ENCODE measurements around the gene GMDS.

Gene GMDS

GRCh38 chr6:2272696-2273095 lies 27.3 kb upstream of the GMDS start:
- Histone ChIP-seq H2AK5ac (ENCODE audit: low read length) (no peak overlapping the region), H2BK120ac (ENCODE audit: insufficient read depth, low read length, poor library complexity) (no peak overlapping the region), H2AFZ (ENCODE audit: insufficient read depth, low read length, poor library complexity) (no peak overlapping the region), H3K36me3 (ENCODE audit: control insufficient read depth in 1 of 2, insufficient read depth in 2 of 2, low read length in 2 of 2) (no peaks in the 10 kb centered on the region), H2BK5ac (ENCODE audit: low read depth, low read length, poor library complexity) (no peak overlapping the region), H2BK12ac (ENCODE audit: low read length) (no peak overlapping the region), H3K18ac (ENCODE audit: low read length) (no peak overlapping the region), H3K4me2 (ENCODE audit: low read length) (no peak overlapping the region), H3K14ac (ENCODE audit: low read length) (no peak overlapping the region), H3K9ac (ENCODE audit: low read length) (no peak overlapping the region), H3K27me3 (ENCODE audit: insufficient read depth, low read length) (no peaks in the 10 kb centered on the region), H3K9me3 (ENCODE audit: insufficient read depth, low read depth, low read length) (no peaks in the 10 kb centered on the region), H4K12ac (ENCODE audit: low read depth, low read length) (no peak overlapping the region), H3K4ac (ENCODE audit: low read depth, low read length) (no peak overlapping the region), H4K91ac (ENCODE audit: low read depth, low read length) (no peak overlapping the region), H3K79me2 (ENCODE audit: control insufficient read depth, insufficient read depth, low read length, poor library complexity) (no peaks in the 10 kb centered on the region), H3K79me1 (ENCODE audit: low read length) (no peaks in the 10 kb centered on the region), H3K4me3 (ENCODE audit: low read depth, low read length) (no peak overlapping the region), H3K4me1 (ENCODE audit: control insufficient read depth in 1 of 2, insufficient read depth in 2 of 2, low read length in 2 of 2) (no peaks in the 10 kb centered on the region), H3K27ac (ENCODE audit: low read depth, low read length) (no peak overlapping the region), H4K8ac (ENCODE audit: low read depth, low read length) (no peak overlapping the region), H3K23ac (ENCODE audit: low read length) (no peak overlapping the region)
- no CpG with 5 or more reads among the region's 3 CpGs for WGBS (ENCODE audit: extremely low coverage, insufficient coverage, insufficient read length)
- DNase-seq = no peak

GRCh38 chr6:2270054-2270453 lies 24.6 kb upstream of the GMDS start:
- Histone ChIP-seq H3K4me2 (ENCODE audit: low read length) (no peak overlapping the region), H3K27ac (ENCODE audit: low read depth, low read length) (no peak overlapping the region), H2BK12ac (ENCODE audit: low read length) (no peak overlapping the region), H3K23ac (ENCODE audit: low read length) (no peak overlapping the region), H3K18ac (ENCODE audit: low read length) (no peak overlapping the region), H4K8ac (ENCODE audit: low read depth, low read length) (no peak overlapping the region), H2AFZ (ENCODE audit: insufficient read depth, low read length, poor library complexity) (no peak overlapping the region), H2BK5ac (ENCODE audit: low read depth, low read length, poor library complexity) (no peak overlapping the region), H3K4me1 (ENCODE audit: control insufficient read depth in 1 of 2, insufficient read depth in 2 of 2, low read length in 2 of 2) (no peaks in the 10 kb centered on the region), H3K79me2 (ENCODE audit: control insufficient read depth, insufficient read depth, low read length, poor library complexity) (no peaks in the 10 kb centered on the region), H3K9me3 (ENCODE audit: insufficient read depth, low read depth, low read length) (no peaks in the 10 kb centered on the region), H4K12ac (ENCODE audit: low read depth, low read length) (no peak overlapping the region), H3K4me3 (ENCODE audit: low read depth, low read length) (no peak overlapping the region), H3K79me1 (ENCODE audit: low read length) (no peaks in the 10 kb centered on the region), H3K9ac (ENCODE audit: low read length) (no peak overlapping the region), H3K14ac (ENCODE audit: low read length) (no peak overlapping the region), H3K36me3 (ENCODE audit: control insufficient read depth in 1 of 2, insufficient read depth in 2 of 2, low read length in 2 of 2) (no peaks in the 10 kb centered on the region), H2BK120ac (ENCODE audit: insufficient read depth, low read length, poor library complexity) (no peak overlapping the region), H3K4ac (ENCODE audit: low read depth, low read length) (no peak overlapping the region), H2AK5ac (ENCODE audit: low read length) (no peak overlapping the region), H3K27me3 (ENCODE audit: insufficient read depth, low read length) (no peaks in the 10 kb centered on the region), H4K91ac (ENCODE audit: low read depth, low read length) (no peak overlapping the region)
- WGBS (ENCODE audit: extremely low coverage, insufficient coverage, insufficient read length) = no CpG with 5 or more reads among the region's 3 CpGs
- DNase-seq = no peak

GRCh38 chr6:2266841-2267240 lies 21.4 kb upstream of the GMDS start:
- no peak overlapping the region for H2AFZ ChIP-seq (ENCODE audit: insufficient read depth, low read length, poor library complexity)
- H2BK12ac ChIP-seq (ENCODE audit: low read length) = no peak overlapping the region
- H4K8ac ChIP-seq (ENCODE audit: low read depth, low read length) = no peak overlapping the region
- no peak overlapping the region for H3K18ac ChIP-seq (ENCODE audit: low read length)
- H3K36me3 ChIP-seq (ENCODE audit: control insufficient read depth in 1 of 2, insufficient read depth in 2 of 2, low read length in 2 of 2) = no peaks in the 10 kb centered on the region
- H3K4me1 ChIP-seq (ENCODE audit: control insufficient read depth in 1 of 2, insufficient read depth in 2 of 2, low read length in 2 of 2) = no peaks in the 10 kb centered on the region
- H3K27me3 ChIP-seq (ENCODE audit: insufficient read depth, low read length) = no peaks in the 10 kb centered on the region
- no peak overlapping the region for H2AK5ac ChIP-seq (ENCODE audit: low read length)
- WGBS (ENCODE audit: extremely low coverage, insufficient coverage, insufficient read length) = no CpG with 5 or more reads among the region's 1 CpG
- H3K9me3 ChIP-seq (ENCODE audit: insufficient read depth, low read depth, low read length) = no peaks in the 10 kb centered on the region
- no peak overlapping the region for H3K9ac ChIP-seq (ENCODE audit: low read length)
- no peak overlapping the region for H3K23ac ChIP-seq (ENCODE audit: low read length)
- no peak overlapping the region for H4K91ac ChIP-seq (ENCODE audit: low read depth, low read length)
- H3K27ac ChIP-seq (ENCODE audit: low read depth, low read length) = no peak overlapping the region
- no peaks in the 10 kb centered on the region for H3K79me1 ChIP-seq (ENCODE audit: low read length)
- H3K4me3 ChIP-seq (ENCODE audit: low read depth, low read length) = no peak overlapping the region
- H2BK5ac ChIP-seq (ENCODE audit: low read depth, low read length, poor library complexity) = no peak overlapping the region
- no peak overlapping the region for H3K4ac ChIP-seq (ENCODE audit: low read depth, low read length)
- no peak overlapping the region for H3K4me2 ChIP-seq (ENCODE audit: low read length)
- H3K79me2 ChIP-seq (ENCODE audit: control insufficient read depth, insufficient read depth, low read length, poor library complexity) = no peaks in the 10 kb centered on the region
- H2BK120ac ChIP-seq (ENCODE audit: insufficient read depth, low read length, poor library complexity) = no peak overlapping the region
- no peak overlapping the region for H3K14ac ChIP-seq (ENCODE audit: low read length)
- no peak overlapping the region for H4K12ac ChIP-seq (ENCODE audit: low read depth, low read length)
- DNase-seq = no peak

- H3K9me3 ChIP-seq (ENCODE audit: insufficient read depth, low read depth, low read length) = no peaks in the 10 kb centered on the region
- no peak overlapping the region for H2AFZ ChIP-seq (ENCODE audit: insufficient read depth, low read length, poor library complexity)
- H4K91ac ChIP-seq (ENCODE audit: low read depth, low read length) = no peak overlapping the region
- H3K36me3 ChIP-seq (ENCODE audit: control insufficient read depth in 1 of 2, insufficient read depth in 2 of 2, low read length in 2 of 2) = no peaks in the 10 kb centered on the region
- no peak overlapping the region for H2BK120ac ChIP-seq (ENCODE audit: insufficient read depth, low read length, poor library complexity)
- no peak for DNase-seq
- no peak overlapping the region for H4K12ac ChIP-seq (ENCODE audit: low read depth, low read length)
- H2BK12ac ChIP-seq (ENCODE audit: low read length) = no peak overlapping the region
- H3K23ac ChIP-seq (ENCODE audit: low read length) = no peak overlapping the region
- H3K79me1 ChIP-seq (ENCODE audit: low read length) = no peaks in the 10 kb centered on the region
- no peak overlapping the region for H3K4me3 ChIP-seq (ENCODE audit: low read depth, low read length)
- H3K14ac ChIP-seq (ENCODE audit: low read length) = no peak overlapping the region
- no peak overlapping the region for H3K4ac ChIP-seq (ENCODE audit: low read depth, low read length)
- no peak overlapping the region for H3K18ac ChIP-seq (ENCODE audit: low read length)
- no peak overlapping the region for H3K27ac ChIP-seq (ENCODE audit: low read depth, low read length)
- H4K8ac ChIP-seq (ENCODE audit: low read depth, low read length) = no peak overlapping the region
- no CpG with 5 or more reads among the region's 3 CpGs for WGBS (ENCODE audit: extremely low coverage, insufficient coverage, insufficient read length)
- H3K4me2 ChIP-seq (ENCODE audit: low read length) = no peak overlapping the region
- H2BK5ac ChIP-seq (ENCODE audit: low read depth, low read length, poor library complexity) = no peak overlapping the region
- no peak overlapping the region for H2AK5ac ChIP-seq (ENCODE audit: low read length)
- H3K9ac ChIP-seq (ENCODE audit: low read length) = no peak overlapping the region
- H3K4me1 ChIP-seq (ENCODE audit: control insufficient read depth in 1 of 2, insufficient read depth in 2 of 2, low read length in 2 of 2) = no peaks in the 10 kb centered on the region
- no peaks in the 10 kb centered on the region for H3K27me3 ChIP-seq (ENCODE audit: insufficient read depth, low read length)
- no peaks in the 10 kb centered on the region for H3K79me2 ChIP-seq (ENCODE audit: control insufficient read depth, insufficient read depth, low read length, poor library complexity)
Observed at GRCh38 chr6:2266031-2266795, 20.8 kb upstream of the GMDS start.
